K562 (cell line): ENCODE results near the gene CCDC194. TPM values are rescaled to one million over a fixed set of nuclear protein-coding genes. Genes with fewer than 3 reads are reported as not detected.

Experiments used
- ADNP ChIP-seq: fragments of 200-800 bp; sonication (Bioruptor generic); IDR thresholded peaks from 2 replicates; pipeline ENCODE4 v1.6.1; 2016; ENCODE audit warnings: missing genetic modification characterization, missing compliant biosample characterization
- AFF4 ChIP-seq: sonication (generic); formaldehyde crosslinking; IDR thresholded peaks from 2 replicates; pipeline ENCODE4 v1.8.0; 2023; ENCODE audit warnings: mild to moderate bottlenecking, missing genetic modification reagents
- ATF7 ChIP-seq: fragments of 450-650 bp; IDR thresholded peaks from 2 replicates; pipeline ENCODE4 v1.7.1; 2014; ENCODE audit warnings: mild to moderate bottlenecking, moderate library complexity
- BCOR ChIP-seq: fragments of 450-650 bp; IDR thresholded peaks from 2 replicates; pipeline ENCODE4 v1.6.1; 2016
- CHD4 ChIP-seq: fragments of 200-600 bp; sonication (generic); IDR thresholded peaks from 3 replicates; pipeline ENCODE4 v1.6.1; 2012; ENCODE audit warnings: low read depth, mild to moderate bottlenecking, mixed read lengths, low read length, inconsistent platforms; ENCODE audit not compliant: insufficient read depth, insufficient replicate concordance, poor library complexity, severe bottlenecking
- EHMT2 ChIP-seq: fragments of 450-650 bp; IDR thresholded peaks from 2 replicates; pipeline ENCODE4 v1.6.1; 2018; ENCODE audit warnings: antibody characterized with exemption
- FOSL1 ChIP-seq: fragments of 200-800 bp; sonication (Bioruptor generic); conservative IDR thresholded peaks from 2 replicates; pipeline ENCODE4 v1.6.1; 2016; ENCODE audit warnings: missing genetic modification characterization, missing compliant biosample characterization
- GATAD2A ChIP-seq: fragments of 450-650 bp; IDR thresholded peaks from 2 replicates; pipeline ENCODE4 v1.6.1; 2017
- HDAC2 ChIP-seq: fragments of 450-650 bp; IDR thresholded peaks from 2 replicates; pipeline ENCODE4 v1.6.1; 2016; ENCODE audit warnings: mild to moderate bottlenecking
- HDAC3 ChIP-seq: fragments of 450-650 bp; IDR thresholded peaks from 2 replicates; pipeline ENCODE4 v1.6.1; 2018; ENCODE audit warnings: borderline replicate concordance, mild to moderate bottlenecking, moderate library complexity; ENCODE audit not compliant: partially characterized antibody
- LARP7 ChIP-seq: fragments of 450-650 bp; IDR thresholded peaks from 2 replicates; pipeline ENCODE4 v1.6.1; 2016
- MBD2 ChIP-seq: sonication (generic); IDR thresholded peaks from 2 replicates; pipeline ENCODE4 v1.6.1; 2016; ENCODE audit warnings: low read depth, borderline replicate concordance
- MCM7 ChIP-seq, 2 experiments: fragments of 450-650 bp; IDR thresholded peaks; 2 replicates each; pipeline ENCODE4 v1.6.1; 2016 to 2018
- SFPQ ChIP-seq: fragments of 200-400 bp; formaldehyde crosslinking; IDR thresholded peaks from 2 replicates; pipeline ENCODE4 v1.6.1; 2017; ENCODE audit warnings: mild to moderate bottlenecking, low read depth, low read length, moderate library complexity
- SIN3A ChIP-seq, 2 experiments: fragments of 150-350 bp in 1 of 2; IDR thresholded peaks; 2 replicates each; pipeline ENCODE4 v1.6.1; 2011 to 2016; ENCODE audit warnings: borderline replicate concordance in 2 of 2, low read depth in 2 of 2, low read length in 2 of 2, mild to moderate bottlenecking in 2 of 2, moderate library complexity in 2 of 2; ENCODE audit not compliant: control insufficient read depth in 1 of 2
- SMARCE1 ChIP-seq: fragments of 450-650 bp; IDR thresholded peaks from 2 replicates; pipeline ENCODE4 v1.7.1; 2016; ENCODE audit warnings: mild to moderate bottlenecking
- SPI1 ChIP-seq: IDR thresholded peaks from 2 replicates; pipeline ENCODE4 v1.6.1; 2011; ENCODE audit warnings: low read depth, low read length, control low read depth, borderline replicate concordance
- TCF7 ChIP-seq: sonication (generic); IDR thresholded peaks from 2 replicates; pipeline ENCODE4 v1.6.1; 2016; ENCODE audit warnings: antibody characterized with exemption, borderline replicate concordance
- TRIM24 ChIP-seq, 2 experiments: fragments of 450-650 bp; IDR thresholded peaks; 2 replicates each; pipeline ENCODE4 v1.6.1; 2016
- TRIM25 ChIP-seq: fragments of 450-650 bp; IDR thresholded peaks from 2 replicates; pipeline ENCODE4 v1.7.0; 2016; ENCODE audit warnings: borderline replicate concordance
- TRIM28 ChIP-seq: fragments of 450-650 bp; IDR thresholded peaks from 2 replicates; pipeline ENCODE4 v1.6.1; 2017
- ZNF408 ChIP-seq: fragments of 250-450 bp; sonication (Bioruptor Pico); IDR thresholded peaks from 2 replicates; pipeline ENCODE4 v1.4.0; 2020; ENCODE audit warnings: low read depth, mild to moderate bottlenecking, moderate library complexity
- ZNF583 ChIP-seq: fragments of 250-450 bp; sonication (Bioruptor Pico); IDR thresholded peaks from 2 replicates; pipeline ENCODE4 v1.4.0; 2020
- ZNF75A ChIP-seq: fragments of 450-650 bp; formaldehyde crosslinking; IDR thresholded peaks from 2 replicates; pipeline ENCODE4 v1.4.0; 2020; ENCODE audit warnings: mild to moderate bottlenecking
- polyA plus RNA-seq, 8 experiments: library from polyadenylated mRNA; depleted of rRNA in 4 of 8; stranded (reverse) in 5 of 8; unstranded in 3 of 8; fragments of >200 nt; fragmentation: Nextera tagmentation in 2 of 8; fragmentation: Illumina TruSeq in 1 of 8; extraction: Ambion mirVana in 2 of 8; extraction: Trizol in 1 of 8; gene quantifications; 2 replicates each; pipeline versions ENCODE4 v1.2.1 to v1.2.3, GENCODE V29; 2011 to 2014; ENCODE audit warnings: inconsistent platforms in 1 of 8, missing spikeins in 1 of 8
- total RNA-seq, 7 experiments: library from RNA; depleted of rRNA in 6 of 7; stranded (reverse); fragments of >200 nt in 6 of 7; fragmentation: Illumina TruSeq in 2 of 7; extraction: Trizol in 2 of 7; gene quantifications; 2 replicates each; pipeline versions ENCODE4 v1.2.1 to v1.2.3, GENCODE V29; 2011 to 2021; ENCODE audit warnings: low replicate concordance in 1 of 7

Gene CCDC194
- total and polyA plus RNA-seq, 9 of the 15 experiments (the other 6 are each of a cell fraction or from before 2014, with no cell fraction given) = 0.13 to 1.3 (median 0.39) TPM; not detected in 3

- TF ChIP-seq GATAD2A = no peak
- no peak for TF ChIP-seq AFF4
- no peak for TF ChIP-seq TRIM25
- no peak for TF ChIP-seq SIN3A (IDR thresholded peaks at IDR 0.05; ENCODE audit: borderline replicate concordance in 2 of 2, control insufficient read depth in 1 of 2, low read depth in 2 of 2, low read length in 2 of 2)
- peak; percentile 64 for TF ChIP-seq CHD4
- no peak for TF ChIP-seq SMARCE1
- no peak for TF ChIP-seq EHMT2
- TF ChIP-seq BCOR = peak; percentile 98
- TF ChIP-seq SPI1 = no peak
- TF ChIP-seq HDAC3 = no peak
- TF ChIP-seq SFPQ = no peak
- no peak for TF ChIP-seq LARP7
- no peak for TF ChIP-seq MCM7 (IDR thresholded peaks at IDR 0.05)
- no peak for TF ChIP-seq TRIM24 (IDR thresholded peaks at IDR 0.05)
- peak; percentile 63; the same call in 1 of the 2 replicates for TF ChIP-seq HDAC2
- TF ChIP-seq ATF7 = no peak
- TF ChIP-seq FOSL1 (tag) = no peak
- TF ChIP-seq ZNF583 (CRISPR knock-in tag) = no peak
- no peak for TF ChIP-seq ZNF75A (CRISPR knock-in tag)
- TF ChIP-seq MBD2 = no peak; the same call in 1 of the 2 replicates
- no peak for TF ChIP-seq TRIM28
- TF ChIP-seq ZNF408 (CRISPR knock-in tag) = no peak
- TF ChIP-seq TCF7 = no peak
- 0 out of 2 replicates have a peak, but pooled peaks have one; percentile 33 for TF ChIP-seq ADNP
Measured at GRCh38 chr19:17389957-17390664, 3.9 kb downstream of the CCDC194 start (continued).
